ENCODE results near the gene SSBP2. TPM values are rescaled to one million over a fixed set of nuclear protein-coding genes. Genes with fewer than 3 reads are reported as not detected.

The SSBP2 gene
- total RNA-seq, 1 donor from 2014 or later = 146 TPM

- no peak for DNase-seq
- Mint-ChIP-seq H3K36me3 (ENCODE audit: unreplicated experiment) (no peaks in the 10 kb centered on the region), H3K9me3 (ENCODE audit: unreplicated experiment) (no peaks in the 10 kb centered on the region), H3K27ac (ENCODE audit: unreplicated experiment) (peak overlapping the region; percentile 74), H3K27me3 (ENCODE audit: unreplicated experiment) (no peaks in the 10 kb centered on the region), H3K4me1 (ENCODE audit: low read depth, unreplicated experiment) (peaks cover 21% of the 10 kb centered on the region), H3K4me3 (ENCODE audit: unreplicated experiment) (no peak overlapping the region)
- TF ChIP-seq CTCF (IDR thresholded peaks at IDR 0.05; ENCODE audit: partially characterized antibody, unreplicated experiment) = no peak
Observed at GRCh38 chr5:81783401-81783800, 32.5 kb upstream of the SSBP2 start.

- DNase-seq = no peak
- Mint-ChIP-seq H3K4me3 (ENCODE audit: unreplicated experiment) (peak overlapping the region; percentile 25), H3K36me3 (ENCODE audit: unreplicated experiment) (no peaks in the 10 kb centered on the region), H3K4me1 (ENCODE audit: low read depth, unreplicated experiment) (peaks cover 21% of the 10 kb centered on the region), H3K27ac (ENCODE audit: unreplicated experiment) (peak overlapping the region; percentile 74), H3K27me3 (ENCODE audit: unreplicated experiment) (no peaks in the 10 kb centered on the region), H3K9me3 (ENCODE audit: unreplicated experiment) (no peaks in the 10 kb centered on the region)
- TF ChIP-seq CTCF (IDR thresholded peaks at IDR 0.05; ENCODE audit: partially characterized antibody, unreplicated experiment) = no peak
Observed at GRCh38 chr5:81782811-81783210, 31.9 kb upstream of the SSBP2 start.

GRCh38 chr5:81779916-81780266 is 29.0 kb upstream of the SSBP2 start:
- Mint-ChIP-seq H3K4me1 (ENCODE audit: low read depth, unreplicated experiment) (peaks cover 17% of the 10 kb centered on the region), H3K36me3 (ENCODE audit: unreplicated experiment) (no peaks in the 10 kb centered on the region), H3K27me3 (ENCODE audit: unreplicated experiment) (no peaks in the 10 kb centered on the region), H3K9me3 (ENCODE audit: unreplicated experiment) (no peaks in the 10 kb centered on the region), H3K4me3 (ENCODE audit: unreplicated experiment) (no peak overlapping the region), H3K27ac (ENCODE audit: unreplicated experiment) (no peak overlapping the region)
- DNase-seq = no peak
- no peak for TF ChIP-seq CTCF (IDR thresholded peaks at IDR 0.05; ENCODE audit: partially characterized antibody, unreplicated experiment)

GRCh38 chr5:81779125-81779915 is 28.4 kb upstream of the SSBP2 start:
- H3K27me3 Mint-ChIP-seq (ENCODE audit: unreplicated experiment) = no peaks in the 10 kb centered on the region
- TF ChIP-seq CTCF (IDR thresholded peaks at IDR 0.05; ENCODE audit: partially characterized antibody, unreplicated experiment) = no peak
- peaks cover 17% of the 10 kb centered on the region for H3K4me1 Mint-ChIP-seq (ENCODE audit: low read depth, unreplicated experiment)
- no peak overlapping the region for H3K4me3 Mint-ChIP-seq (ENCODE audit: unreplicated experiment)
- DNase-seq = no peak
- H3K9me3 Mint-ChIP-seq (ENCODE audit: unreplicated experiment) = no peaks in the 10 kb centered on the region
- no peaks in the 10 kb centered on the region for H3K36me3 Mint-ChIP-seq (ENCODE audit: unreplicated experiment)
- H3K27ac Mint-ChIP-seq (ENCODE audit: unreplicated experiment) = no peak overlapping the region

GRCh38 chr5:81778642-81779041 is 27.7 kb upstream of the SSBP2 start:
- H3K27ac Mint-ChIP-seq (ENCODE audit: unreplicated experiment) = no peak overlapping the region
- no peak overlapping the region for H3K4me3 Mint-ChIP-seq (ENCODE audit: unreplicated experiment)
- peaks cover 17% of the 10 kb centered on the region for H3K4me1 Mint-ChIP-seq (ENCODE audit: low read depth, unreplicated experiment)
- H3K27me3 Mint-ChIP-seq (ENCODE audit: unreplicated experiment) = no peaks in the 10 kb centered on the region
- DNase-seq = no peak
- no peaks in the 10 kb centered on the region for H3K36me3 Mint-ChIP-seq (ENCODE audit: unreplicated experiment)
- no peaks in the 10 kb centered on the region for H3K9me3 Mint-ChIP-seq (ENCODE audit: unreplicated experiment)
- no peak for TF ChIP-seq CTCF (IDR thresholded peaks at IDR 0.05; ENCODE audit: partially characterized antibody, unreplicated experiment)
